Superior temporal gyrus (tissue), 1 donor: Measurements from ENCODE around the gene ADAMTS3.

Experiments used
- DNase-seq: peaks from one replicate; pipeline ENCODE4 v3.0.0-alpha.2; 2016; ENCODE audit errors: extremely low spot score

Gene ADAMTS3

GRCh38 chr4:72300126-72300525 lies 268.9 kb downstream of the ADAMTS3 start:
- DNase-seq: no peak

GRCh38 chr4:72295966-72296557 lies 273.0 kb downstream of the ADAMTS3 start:
- DNase-seq: peak; percentile 80

- DNase-seq: no peak
Observed at GRCh38 chr4:72290737-72291136, 278.3 kb downstream of the ADAMTS3 start.

- no peak for DNase-seq
Observed at GRCh38 chr4:72286910-72287309, 282.1 kb downstream of the ADAMTS3 start.

- peak; percentile 49 for DNase-seq
Observed at GRCh38 chr4:72286185-72286584, 282.8 kb downstream of the ADAMTS3 start.

- DNase-seq: no peak
Observed at GRCh38 chr4:72283357-72283756, 285.7 kb downstream of the ADAMTS3 start.

- DNase-seq: no peak
Observed at GRCh38 chr4:72280252-72280651, 288.8 kb downstream of the ADAMTS3 start.

GRCh38 chr4:72275381-72275780 lies 293.6 kb downstream of the ADAMTS3 start:
- DNase-seq: no peak

- DNase-seq: no peak
Observed at GRCh38 chr4:72274251-72274650, 294.8 kb downstream of the ADAMTS3 start.

GRCh38 chr4:72255269-72255668 lies 313.8 kb downstream of the ADAMTS3 start:
- no peak for DNase-seq

- DNase-seq: no peak
Observed at GRCh38 chr4:72243641-72244040, 325.4 kb downstream of the ADAMTS3 start.

GRCh38 chr4:72239487-72240116 lies 329.4 kb downstream of the ADAMTS3 start:
- DNase-seq: no peak
